CMK (cell line): Measurements from ENCODE around the gene VAV3.
"Not testable (repeated sequence)": the region's sequence is repeated elsewhere in the genome, so short reads cannot be mapped to it uniquely, and the experiment has no call there.

Experiments
- DNase-seq: peaks from one replicate; pipeline ENCODE4 v3.0.0-alpha.2; 2010; ENCODE audit warnings: low read depth

VAV3 gene

GRCh38 chr1:107680579-107680985, 284.4 kb downstream of the VAV3 start:
- DNase-seq = no peak

GRCh38 chr1:107679411-107679953, 285.5 kb downstream of the VAV3 start:
- no peak for DNase-seq

GRCh38 chr1:107678993-107679392, 286.0 kb downstream of the VAV3 start:
- DNase-seq = no peak

- no peak for DNase-seq
Observed at GRCh38 chr1:107677697-107678096, 287.3 kb downstream of the VAV3 start.

- DNase-seq = no peak
Observed at GRCh38 chr1:107674486-107674885, 290.5 kb downstream of the VAV3 start.

GRCh38 chr1:107673006-107673405, 292.0 kb downstream of the VAV3 start:
- no peak for DNase-seq

GRCh38 chr1:107670397-107671040, 294.5 kb downstream of the VAV3 start:
- DNase-seq = no peak

- DNase-seq = no peak
Observed at GRCh38 chr1:107669996-107670395, 295.0 kb downstream of the VAV3 start.

- DNase-seq = no peak
Observed at GRCh38 chr1:107668762-107669161, 296.2 kb downstream of the VAV3 start.

- no peak for DNase-seq
Observed at GRCh38 chr1:107666493-107666892, 298.5 kb downstream of the VAV3 start.

- no peak for DNase-seq
Observed at GRCh38 chr1:107664982-107665925, 299.7 kb downstream of the VAV3 start.

GRCh38 chr1:107662971-107663370, 302.0 kb downstream of the VAV3 start:
- no peak for DNase-seq

- DNase-seq = no peak
Observed at GRCh38 chr1:107661158-107661557, 303.8 kb downstream of the VAV3 start.

GRCh38 chr1:107659961-107660360, 305.0 kb downstream of the VAV3 start:
- DNase-seq = no peak

GRCh38 chr1:107657356-107657755, 307.6 kb downstream of the VAV3 start:
- no peak for DNase-seq

GRCh38 chr1:107653765-107654164, 311.2 kb downstream of the VAV3 start:
- DNase-seq = no peak

GRCh38 chr1:107653005-107653404, 312.0 kb downstream of the VAV3 start:
- DNase-seq = no peak

- DNase-seq = not testable (repeated sequence)
Observed at GRCh38 chr1:107650825-107651224, 314.2 kb downstream of the VAV3 start.

GRCh38 chr1:107649023-107649422, 316.0 kb downstream of the VAV3 start:
- DNase-seq = no peak

GRCh38 chr1:107648071-107648470, 316.9 kb downstream of the VAV3 start:
- no peak for DNase-seq

- DNase-seq = no peak
Observed at GRCh38 chr1:107647012-107647411, 318.0 kb downstream of the VAV3 start.

- no peak for DNase-seq
Observed at GRCh38 chr1:107643766-107644165, 321.2 kb downstream of the VAV3 start.

GRCh38 chr1:107640207-107640606, 324.8 kb downstream of the VAV3 start:
- DNase-seq = no peak
